DND-41 (cell line): ENCODE results near the gene SUSD4.

ENCODE experiments used
- ATAC-seq: fragments of 200-7000 bp; cut with Tn5 transposase; 3 replicates; pipeline ENCODE4 v1.9.1; 2021; ENCODE audit warnings: low read depth; ENCODE audit not compliant: insufficient read depth
- DNase-seq: peaks from one replicate; pipeline ENCODE4 v3.0.0-alpha.2; 2020
- H2AFZ ChIP-seq: 2 replicates; pipeline ENCODE4 v1.6.0; 2012; ENCODE audit warnings: low read depth, low read length
- H3K27ac ChIP-seq: 2 replicates; pipeline ENCODE4 v1.5.1; 2012; ENCODE audit warnings: low read length, inconsistent platforms
- H3K27me3 ChIP-seq: fragments of 200-600 bp; sonication (generic); 2 replicates; pipeline ENCODE4 v1.6.0; 2012; ENCODE audit warnings: low read length, mild to moderate bottlenecking, inconsistent platforms; ENCODE audit not compliant: insufficient read depth, poor library complexity
- H3K36me3 ChIP-seq: 2 replicates; pipeline ENCODE4 v1.5.1; 2012; ENCODE audit warnings: low read length, inconsistent platforms; ENCODE audit not compliant: insufficient read depth
- H3K4me1 ChIP-seq: 2 replicates; pipeline ENCODE4 v1.5.1; 2012; ENCODE audit warnings: mild to moderate bottlenecking, low read length; ENCODE audit not compliant: insufficient read depth
- H3K4me2 ChIP-seq: 2 replicates; pipeline ENCODE4 v1.6.0; 2012; ENCODE audit warnings: mild to moderate bottlenecking, moderate library complexity, low read length, inconsistent platforms; ENCODE audit not compliant: insufficient read depth
- H3K4me3 ChIP-seq, 2 experiments: fragments of 200-600 bp in 1 of 2; shearing (Covaris generic) in 1 of 2; 2 replicates each; pipeline ENCODE4 v1.5.1; 2012 to 2016; ENCODE audit warnings: inconsistent platforms in 2 of 2, low read length in 2 of 2, mild to moderate bottlenecking in 2 of 2, low read depth in 1 of 2, moderate library complexity in 1 of 2
- H3K79me2 ChIP-seq: 2 replicates; pipeline ENCODE4 v1.6.0; 2012; ENCODE audit warnings: low read length, inconsistent platforms; ENCODE audit not compliant: insufficient read depth
- H3K9ac ChIP-seq: 2 replicates; pipeline ENCODE4 v1.6.0; 2012; ENCODE audit warnings: low read depth, mild to moderate bottlenecking, inconsistent platforms, low read length, moderate library complexity
- H3K9me3 ChIP-seq: 2 replicates; pipeline ENCODE4 v1.5.1; 2012; ENCODE audit warnings: low read length, moderate library complexity, mild to moderate bottlenecking, inconsistent platforms; ENCODE audit not compliant: insufficient read depth, severe bottlenecking
- H4K20me1 ChIP-seq: 2 replicates; pipeline ENCODE4 v1.6.0; 2012; ENCODE audit warnings: low read length; ENCODE audit not compliant: insufficient read depth
- CTCF ChIP-seq: IDR thresholded peaks from 2 replicates; pipeline ENCODE4 v1.5.1; 2012; ENCODE audit warnings: borderline replicate concordance, low read length, moderate library complexity, mild to moderate bottlenecking; ENCODE audit not compliant: poor library complexity, severe bottlenecking; ENCODE audit errors: extremely low read depth
- EZH2 ChIP-seq: IDR thresholded peaks from 3 replicates; pipeline ENCODE4 v1.6.1; 2012; ENCODE audit warnings: borderline replicate concordance, low read depth, mild to moderate bottlenecking, moderate library complexity, low read length, inconsistent platforms; ENCODE audit not compliant: severe bottlenecking

The SUSD4 gene

GRCh38 chr1:223264983-223265908, 98.7 kb downstream of the SUSD4 start:
- Histone ChIP-seq H3K4me2 (no peak overlapping the region), H3K4me1 (no peaks in the 10 kb centered on the region), H3K4me3 (no peak overlapping the region), H3K79me2 (no peaks in the 10 kb centered on the region), H2AFZ (no peak overlapping the region), H3K27me3 (no peaks in the 10 kb centered on the region), H3K36me3 (no peaks in the 10 kb centered on the region), H3K9ac (no peak overlapping the region), H3K9me3 (no peaks in the 10 kb centered on the region), H4K20me1 (no peaks in the 10 kb centered on the region), H3K27ac (no peak overlapping the region)
- ATAC-seq (no peak), DNase-seq (no peak)
- TF ChIP-seq EZH2 = no peak
- TF ChIP-seq CTCF = no peak

DNA sequence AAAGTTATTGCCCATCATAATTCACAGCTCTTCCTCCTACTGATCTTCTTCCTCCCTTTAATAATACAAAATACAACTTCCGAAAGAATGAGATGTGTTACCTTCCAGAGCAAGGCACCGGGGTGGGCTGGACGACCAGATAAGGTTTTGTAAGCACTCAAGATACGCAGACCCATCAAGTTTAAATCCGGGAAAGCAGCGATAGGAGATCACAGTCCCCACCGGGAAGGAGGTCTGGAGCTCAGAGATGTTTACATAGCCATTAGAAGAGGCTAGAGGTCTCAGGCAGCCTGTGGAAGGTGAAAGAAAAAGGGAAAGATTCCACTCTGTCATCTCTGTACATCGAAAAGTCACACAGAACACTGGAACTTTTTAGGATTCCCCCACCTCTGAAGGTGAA, 99.4 kb downstream of the SUSD4 start:
- H3K4me2 ChIP-seq = no peak overlapping the region
- no peak for DNase-seq
- H2AFZ ChIP-seq = no peak overlapping the region
- no peaks in the 10 kb centered on the region for H3K79me2 ChIP-seq
- ATAC-seq = no peak
- H3K4me3 ChIP-seq = no peak overlapping the region
- no peaks in the 10 kb centered on the region for H3K36me3 ChIP-seq
- TF ChIP-seq CTCF = no peak
- no peak for TF ChIP-seq EZH2
- H3K9me3 ChIP-seq = no peaks in the 10 kb centered on the region
- H3K27ac ChIP-seq = no peak overlapping the region
- H4K20me1 ChIP-seq = no peaks in the 10 kb centered on the region
- H3K9ac ChIP-seq = no peak overlapping the region
- no peaks in the 10 kb centered on the region for H3K4me1 ChIP-seq
- no peaks in the 10 kb centered on the region for H3K27me3 ChIP-seq

- H3K79me2 ChIP-seq = no peaks in the 10 kb centered on the region
- no peak for ATAC-seq
Observed at GRCh38 chr1:223261914-223262313, 102.1 kb downstream of the SUSD4 start.

More at GRCh38 chr1:223261914-223262313, 102.1 kb downstream of the SUSD4 start:
- no peaks in the 10 kb centered on the region for H3K36me3 ChIP-seq
- no peak overlapping the region for H3K9ac ChIP-seq
- no peak overlapping the region for H3K4me3 ChIP-seq
- H3K4me2 ChIP-seq = no peak overlapping the region
- H2AFZ ChIP-seq = no peak overlapping the region
- H3K4me1 ChIP-seq = no peaks in the 10 kb centered on the region
- TF ChIP-seq EZH2 (no peak), CTCF (no peak)
- no peaks in the 10 kb centered on the region for H4K20me1 ChIP-seq
- no peaks in the 10 kb centered on the region for H3K9me3 ChIP-seq
- DNase-seq = no peak
- no peaks in the 10 kb centered on the region for H3K27me3 ChIP-seq
- H3K27ac ChIP-seq = no peak overlapping the region
